Measurements from ENCODE around the gene ZNF497. TPM values are rescaled to one million over a fixed set of nuclear protein-coding genes. Genes with fewer than 3 reads are reported as not detected.
"Not testable (repeated sequence)": the region's sequence is repeated elsewhere in the genome, so short reads cannot be mapped to it uniquely, and the experiment has no call there.

The ZNF497 gene
- 5.9 TPM for total RNA-seq

GRCh38 chr19:58362272-58362994 lies at the start of gene ZNF497:
Gene ZNF497, minus strand, starts transcription at chr19:58362751. Its CDS starts 5,116 bp downstream, at chr19:58357635.
- DNase-seq: peak; percentile 97

DNA sequence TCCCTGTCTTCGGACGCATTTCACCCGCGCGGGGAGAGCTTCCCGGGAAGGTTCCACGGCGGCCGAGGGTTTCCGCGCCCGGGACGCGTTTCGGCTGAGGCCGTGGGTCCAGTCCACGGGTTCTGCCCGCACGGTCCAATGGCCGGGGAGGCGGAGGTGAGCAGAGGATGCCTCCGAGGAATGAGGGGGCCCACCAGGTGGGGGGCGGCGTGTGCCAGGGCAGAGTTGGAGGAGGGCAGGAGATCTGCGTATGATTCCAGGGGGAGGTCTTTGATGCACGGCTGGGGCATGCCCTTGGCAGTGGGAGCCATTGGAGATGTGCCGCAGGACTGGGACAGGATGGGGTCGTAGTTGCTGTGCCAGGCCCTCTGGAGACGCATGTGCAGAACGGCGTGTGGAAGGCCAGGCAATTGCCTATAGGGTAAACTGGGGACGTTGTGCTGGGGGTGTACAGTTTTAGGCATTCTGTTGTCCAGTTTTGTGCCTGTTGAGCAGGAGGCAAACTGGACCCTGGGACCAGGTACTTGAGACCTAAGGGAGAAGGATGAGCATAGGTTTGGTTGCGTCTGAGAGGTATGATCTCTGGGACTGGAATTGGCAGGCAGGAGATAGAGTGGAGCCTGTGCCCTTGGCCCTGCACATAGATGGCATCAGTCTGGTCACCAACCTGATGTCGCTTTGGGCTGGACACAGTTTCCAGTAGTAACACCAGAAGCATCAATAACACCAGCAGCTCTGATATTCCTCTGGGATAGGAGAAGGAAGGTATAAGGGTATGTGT lies 46.6 kb upstream of the ZNF497 start:
- no peak for DNase-seq

- peak; percentile 94 for DNase-seq
These were observed 45.8 kb upstream of the ZNF497 start, which contains the start of gene ZNF584 for GRCh38 chr19:58408152-58409009. Gene ZNF584, plus strand, starts transcription at chr19:58408649. Its CDS starts 499 bp downstream, at chr19:58409148.

DNA sequence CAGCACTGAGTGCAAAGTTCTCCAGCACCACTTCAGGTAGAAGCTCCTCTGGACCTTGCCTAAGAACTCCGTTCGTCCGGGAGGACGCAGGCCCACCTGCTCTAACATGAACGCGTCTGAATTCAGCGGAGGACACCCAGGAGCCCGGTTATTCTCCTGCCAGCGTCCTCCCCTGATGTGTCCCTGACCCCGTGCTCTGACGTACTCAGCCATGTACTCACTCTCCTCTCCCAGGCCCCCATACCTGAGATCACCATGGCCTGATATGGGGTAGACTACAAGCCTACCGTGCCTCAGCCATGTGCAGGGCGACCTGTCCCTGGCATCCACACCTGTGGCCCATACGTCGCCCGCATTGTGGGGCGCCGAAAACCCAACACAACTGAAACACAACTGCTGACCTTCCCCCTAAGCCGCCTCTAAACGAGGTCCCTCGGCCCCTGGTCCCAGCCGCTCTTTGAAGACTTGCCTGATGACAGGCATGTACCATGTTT lies 45.2 kb upstream of the ZNF497 start:
- DNase-seq: no peak

DNA sequence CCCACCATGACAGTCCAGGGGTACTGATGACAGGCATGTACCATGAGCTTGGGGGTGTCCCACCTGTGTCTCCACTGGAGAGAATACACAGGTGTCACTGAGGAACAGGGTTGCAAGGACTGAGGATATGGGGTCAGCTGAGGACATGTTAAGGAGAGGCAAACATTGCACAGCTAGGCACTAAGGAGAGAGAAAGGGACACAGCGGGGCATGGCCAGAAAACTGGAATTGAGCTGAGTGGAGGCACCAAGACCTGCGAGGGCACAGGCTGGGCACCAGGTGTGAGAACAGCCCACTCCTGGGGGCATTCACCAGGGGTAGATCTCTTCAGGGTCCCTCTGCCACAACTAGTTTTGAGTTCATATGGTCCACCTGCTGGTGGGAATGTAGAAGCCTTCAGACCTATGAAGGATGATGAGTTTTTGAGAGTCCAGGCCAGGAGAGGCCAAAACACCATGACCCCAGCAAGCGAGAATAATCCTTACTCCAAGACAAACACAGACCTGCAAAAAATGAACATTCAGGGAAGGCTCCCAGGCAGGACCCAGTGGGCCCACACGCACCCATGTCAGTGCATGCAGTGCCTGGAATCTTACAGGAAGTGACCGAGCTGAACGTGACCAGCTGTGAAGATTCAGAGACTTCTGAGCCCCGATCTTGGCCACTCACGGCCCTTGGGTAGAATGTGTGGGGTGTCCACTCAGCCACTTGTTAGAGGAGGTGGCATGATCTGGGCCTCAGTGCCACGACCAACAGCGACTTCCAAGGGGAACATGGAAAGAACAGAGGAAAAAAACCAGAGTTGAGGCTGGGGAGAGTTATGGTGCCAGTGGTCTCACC lies 44.5 kb upstream of the ZNF497 start:
- DNase-seq: no peak

GRCh38 chr19:58403920-58404478 lies 41.4 kb upstream of the ZNF497 start:
- not testable (repeated sequence) for DNase-seq

- no peak for DNase-seq
These were observed 39.4 kb upstream of the ZNF497 start for GRCh38 chr19:58401840-58402421.

GRCh38 chr19:58400916-58401839 lies 38.6 kb upstream of the ZNF497 start:
- DNase-seq: peak; percentile 99

DNA sequence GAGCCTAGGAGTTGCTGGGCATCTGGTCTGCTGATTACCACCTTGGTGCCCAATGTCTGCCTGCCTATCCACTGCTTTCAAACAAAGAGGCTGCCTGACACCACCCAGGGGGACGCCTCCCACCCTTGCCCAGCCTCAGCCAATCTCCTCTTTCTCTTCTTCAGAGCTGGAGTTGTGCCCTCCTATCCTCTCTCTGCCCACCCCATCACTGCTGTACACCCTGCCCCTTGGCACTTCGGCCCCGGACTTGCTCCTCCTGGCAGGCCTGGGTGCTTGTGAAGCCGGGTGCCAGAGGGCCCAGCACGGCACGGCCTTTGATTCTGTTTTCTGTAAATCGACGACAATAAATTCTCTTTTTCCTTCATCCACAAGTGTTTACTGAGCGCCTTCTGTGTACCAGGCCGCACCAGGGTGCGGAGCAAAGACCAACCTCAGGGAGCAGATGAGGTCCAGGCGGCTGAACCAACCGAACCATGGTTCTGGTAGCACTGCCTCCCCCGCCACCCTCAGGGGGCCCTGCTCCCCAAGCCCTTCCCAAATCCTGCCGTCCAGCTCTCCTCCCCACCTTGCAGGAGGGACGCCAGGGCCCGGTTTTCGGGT lies 37.9 kb upstream of the ZNF497 start:
- DNase-seq: peak; percentile 38

GRCh38 chr19:58399903-58400302 lies 37.4 kb upstream of the ZNF497 start:
- DNase-seq: no peak

DNA sequence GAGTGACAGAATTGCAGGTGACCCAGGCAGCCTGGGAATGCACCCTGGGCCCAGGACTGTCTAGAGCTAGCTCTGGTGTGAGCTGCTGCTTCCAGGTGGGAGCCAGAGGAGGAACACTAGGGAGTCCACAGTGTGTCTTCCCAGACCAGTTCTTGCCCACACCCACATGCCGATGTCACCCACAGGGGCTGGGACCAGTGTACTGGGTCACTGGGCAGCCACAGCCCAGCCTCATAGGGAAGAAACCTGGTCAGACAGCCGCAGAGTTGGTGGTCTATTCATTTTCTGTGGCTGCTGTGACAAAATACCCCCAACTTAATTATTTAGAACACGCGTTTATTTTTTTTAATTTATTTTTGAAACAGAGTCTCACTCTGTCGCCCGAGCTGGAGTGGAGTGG lies 36.0 kb upstream of the ZNF497 start:
- no peak for DNase-seq

DNA sequence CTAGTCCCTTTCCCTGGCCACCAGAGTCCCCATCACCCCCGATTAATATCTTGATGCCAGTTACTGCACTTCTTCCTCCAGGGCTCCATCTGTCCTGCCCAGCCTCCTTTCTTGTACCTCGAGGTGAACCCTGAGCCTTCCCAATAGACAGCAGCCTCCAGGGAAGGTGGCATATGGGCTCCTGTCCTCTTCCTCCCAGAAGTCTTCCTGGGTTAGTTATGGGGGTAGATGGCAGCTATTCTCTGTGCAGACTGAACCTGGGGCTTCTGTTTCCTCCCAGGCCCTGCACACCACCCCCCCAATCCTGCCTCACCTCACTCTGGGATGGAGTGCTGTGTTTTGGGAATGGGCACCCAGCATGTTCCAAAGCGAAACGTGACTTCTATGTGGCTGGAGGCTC lies 35.5 kb upstream of the ZNF497 start:
- no peak for DNase-seq

DNA sequence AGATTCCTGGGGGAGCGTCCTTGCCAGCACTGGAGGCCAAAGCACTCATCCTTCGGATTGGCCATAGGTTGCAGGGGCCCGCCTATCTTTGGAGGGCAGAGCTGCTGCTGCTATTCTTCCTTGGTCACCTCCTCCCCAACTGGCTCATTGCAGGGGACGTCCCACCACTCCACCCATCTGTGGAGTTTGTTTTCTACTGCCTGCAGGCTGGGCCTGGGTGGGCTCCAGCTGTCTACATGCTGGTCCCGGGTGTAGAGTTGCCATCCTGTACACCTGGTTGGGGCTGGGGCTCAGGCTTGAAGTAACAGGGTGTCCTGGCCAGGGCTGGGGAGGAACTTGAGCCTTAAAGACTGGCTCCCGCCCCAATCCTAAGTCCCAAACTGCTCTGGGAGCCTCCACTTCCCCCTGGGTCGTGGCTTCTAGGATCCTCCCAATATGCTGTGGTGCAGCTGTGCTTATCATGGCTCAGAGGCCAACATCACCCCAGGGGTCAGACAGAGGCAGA lies 35.0 kb upstream of the ZNF497 start:
- DNase-seq: no peak

- no peak for DNase-seq
These were observed 34.4 kb upstream of the ZNF497 start for GRCh38 chr19:58396691-58397532.

DNA sequence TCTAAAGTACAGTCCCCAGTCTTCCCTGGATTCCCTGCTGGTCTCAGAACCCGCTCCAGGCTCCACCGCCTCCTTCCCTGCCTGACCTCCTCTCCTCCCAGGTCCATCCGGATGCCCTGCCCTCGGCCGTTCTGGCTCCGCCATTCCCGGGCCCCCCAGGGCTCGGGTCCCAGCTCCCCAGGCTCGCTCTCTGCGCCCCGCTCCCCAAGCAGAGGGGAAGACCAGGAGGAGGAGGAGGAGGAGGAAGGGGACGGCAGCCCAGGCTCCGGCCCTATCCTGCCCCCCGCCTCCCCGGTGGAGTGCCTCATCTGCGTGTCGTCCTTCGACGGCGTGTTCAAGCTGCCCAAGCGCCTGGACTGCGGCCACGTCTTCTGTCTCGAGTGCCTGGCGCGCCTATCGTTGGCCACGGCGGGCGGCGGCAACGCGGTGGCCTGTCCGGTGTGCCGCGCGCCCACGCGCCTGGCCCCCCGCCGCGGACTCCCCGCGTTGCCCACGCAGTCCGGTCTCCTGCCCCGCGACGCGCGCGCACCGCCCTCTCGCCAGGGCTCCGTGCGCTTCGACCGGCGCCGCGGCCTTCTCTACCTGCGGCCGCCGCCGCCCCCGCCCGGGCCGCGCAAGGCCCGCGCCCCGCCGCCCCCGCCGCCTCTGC lies 33.6 kb upstream of the ZNF497 start:
- no peak for DNase-seq

GRCh38 chr19:58395220-58395978 lies 32.8 kb upstream of the ZNF497 start, which contains the start of gene RNF225:
Gene RNF225, plus strand, starts transcription at chr19:58395656. Its CDS starts 434 bp downstream, at chr19:58396090.
- no peak for DNase-seq

GRCh38 chr19:58394821-58395219 lies 32.3 kb upstream of the ZNF497 start:
- DNase-seq: no peak

All from occipital lobe (tissue), 2 donors.